Measurements from ENCODE around the gene PTDSS2.

- TF ChIP-seq CTCF (conservative IDR thresholded peaks at IDR 0.05; ENCODE audit: low read depth, low read length) (no peak), EZH2 (IDR thresholded peaks at IDR 0.05; ENCODE audit: borderline replicate concordance, low read depth, low read length, poor library complexity, severe bottlenecking) (no peak)
Observed at GRCh38 chr11:454801-455565, 4.9 kb downstream of the PTDSS2 start.

All from A673 (cell line).